GM21423 (cell line): ENCODE results near the gene FCGR1A.
"Not testable (repeated sequence)": the region's sequence is repeated elsewhere in the genome, so short reads cannot be mapped to it uniquely, and the experiment has no call there.

Experiments used
- ATAC-seq: cut with Tn5 transposase; IDR thresholded peaks from one replicate; pipeline ENCODE4 v1.9.1; 2021; ENCODE audit warnings: mild to moderate bottlenecking, moderate library complexity; ENCODE audit not compliant: unreplicated experiment

Gene FCGR1A

GRCh38 chr1:149831764-149832315 is 49.3 kb downstream of the FCGR1A start:
- not testable (repeated sequence) for ATAC-seq

- ATAC-seq: peak; percentile 58
These were observed 50.0 kb downstream of the FCGR1A start for GRCh38 chr1:149832316-149833126.

- ATAC-seq: not testable (repeated sequence)
These were observed 50.6 kb downstream of the FCGR1A start for GRCh38 chr1:149833144-149833543.

- ATAC-seq: peak; percentile 22
These were observed 58.7 kb downstream of the FCGR1A start for GRCh38 chr1:149841149-149841548.
